Measurements from ENCODE around the gene JAKMIP2. TPM values are rescaled to one million over a fixed set of nuclear protein-coding genes. Genes with fewer than 3 reads are reported as not detected.
"Not testable (repeated sequence)": the region's sequence is repeated elsewhere in the genome, so short reads cannot be mapped to it uniquely, and the experiment has no call there.

JAKMIP2 gene
- total RNA-seq, 2 donors from 2014 or later, result 0.10 to 0.42 TPM

DNA sequence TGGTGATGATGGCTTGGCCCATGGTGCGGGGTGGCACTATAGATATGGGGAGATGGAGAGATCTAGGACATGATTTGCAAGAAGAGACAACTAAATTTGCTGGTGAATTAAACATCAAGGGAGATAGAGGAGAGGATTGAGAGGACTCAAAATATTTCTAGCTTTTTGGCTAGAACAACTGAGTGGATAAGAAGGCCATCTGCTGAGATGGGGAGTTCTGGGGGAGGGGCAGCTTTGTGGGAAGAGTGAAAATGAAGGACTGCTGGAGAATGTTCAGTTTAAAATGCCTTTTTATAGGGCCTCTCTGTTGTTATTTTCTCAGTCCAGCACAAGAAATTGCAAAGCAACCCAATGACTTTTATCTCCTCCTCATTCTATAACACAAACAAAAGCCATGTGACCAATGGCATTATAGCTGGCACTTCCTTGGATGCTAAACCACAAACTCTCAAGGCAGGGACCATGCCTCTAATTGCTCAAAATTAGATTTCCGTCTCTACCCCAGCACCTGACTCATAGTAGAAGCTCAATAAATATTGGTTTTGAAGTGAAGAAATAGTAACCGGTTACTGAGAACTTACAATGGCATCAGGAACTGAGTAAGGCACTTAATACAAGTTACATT, 29.8 kb downstream of the JAKMIP2 start:
- intact Hi-C loops (cut with DNase I), result no loop called here
- no peak for DNase-seq (ENCODE audit: low spot score)

DNA sequence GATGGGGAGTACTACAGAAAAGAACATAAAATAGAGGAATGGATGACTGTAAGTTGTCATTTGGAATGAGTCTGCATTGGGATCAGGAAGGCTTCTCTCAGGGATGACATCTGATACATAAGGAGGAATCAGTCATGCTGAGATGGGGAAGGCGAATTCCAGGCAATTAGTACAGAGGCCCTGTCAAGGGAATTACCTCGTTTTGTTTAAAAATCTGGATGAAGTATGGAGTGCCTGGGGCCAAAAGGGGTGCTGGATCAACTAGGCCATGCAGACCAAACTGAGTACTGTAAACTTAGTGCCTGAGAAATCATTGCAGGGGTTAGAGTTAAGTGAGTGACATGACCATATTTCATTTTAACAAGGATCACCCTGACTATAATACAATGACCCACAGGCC, 30.5 kb downstream of the JAKMIP2 start:
- intact Hi-C loops (cut with DNase I), result no loop called here
- no peak for DNase-seq (ENCODE audit: low spot score)

DNA sequence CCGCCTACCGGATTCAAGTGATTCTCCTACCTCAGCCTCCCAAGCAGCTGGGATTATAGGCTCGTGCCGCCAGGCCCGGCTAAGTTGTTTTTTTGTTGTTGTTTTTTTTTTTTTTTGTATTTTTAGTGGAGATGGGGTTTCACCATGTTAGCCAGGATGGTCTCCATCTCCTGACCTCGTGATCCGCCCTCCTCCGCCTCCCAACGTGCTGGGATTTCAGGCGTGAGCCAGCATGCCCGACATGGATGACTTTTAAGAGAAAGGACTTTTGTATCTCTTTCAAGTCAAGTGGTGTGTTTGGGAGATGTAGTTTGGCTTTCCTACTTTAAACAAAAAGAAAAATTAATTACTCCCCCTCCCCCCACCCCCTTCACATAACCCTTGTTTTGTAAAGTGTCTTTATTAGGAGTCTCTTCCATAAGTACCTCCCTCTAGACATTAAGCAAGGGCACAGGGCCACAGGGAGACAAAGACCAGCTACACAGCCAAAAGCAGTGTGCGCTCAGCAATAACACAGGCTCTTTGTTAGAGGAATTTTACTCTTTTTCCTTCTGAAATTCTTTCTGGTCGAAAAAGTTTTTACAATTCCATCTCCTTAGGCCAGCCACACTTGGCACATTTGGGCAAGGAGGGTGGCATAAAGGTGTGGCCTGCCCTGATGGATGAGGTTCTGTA, 31.2 kb downstream of the JAKMIP2 start:
- intact Hi-C loops (cut with DNase I), result no loop called here

DNA sequence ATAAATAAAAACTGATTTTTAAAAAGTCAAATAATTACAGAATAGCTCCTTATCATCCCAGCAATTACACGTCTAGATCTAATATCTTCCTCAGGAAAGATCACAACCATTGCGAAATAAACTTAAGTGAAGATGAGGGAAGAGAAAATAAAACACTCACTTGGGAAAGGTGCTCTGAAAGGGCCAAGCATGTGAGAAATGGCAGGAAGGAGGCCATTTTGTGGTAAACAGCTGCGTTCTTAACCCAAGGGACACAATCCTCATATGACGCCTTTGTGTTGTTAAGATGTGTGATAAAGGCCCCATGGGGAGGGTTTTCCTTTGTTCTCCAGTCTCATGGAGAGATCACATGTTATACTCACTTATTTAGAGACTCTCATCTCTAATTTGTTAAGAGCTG, 32.5 kb downstream of the JAKMIP2 start:
- no peak for DNase-seq (ENCODE audit: low spot score)
- intact Hi-C loops (cut with DNase I), result no loop called here

More for the DNA sequence above, 31.2 kb downstream of the JAKMIP2 start:
- no peak for DNase-seq (ENCODE audit: low spot score)

DNA sequence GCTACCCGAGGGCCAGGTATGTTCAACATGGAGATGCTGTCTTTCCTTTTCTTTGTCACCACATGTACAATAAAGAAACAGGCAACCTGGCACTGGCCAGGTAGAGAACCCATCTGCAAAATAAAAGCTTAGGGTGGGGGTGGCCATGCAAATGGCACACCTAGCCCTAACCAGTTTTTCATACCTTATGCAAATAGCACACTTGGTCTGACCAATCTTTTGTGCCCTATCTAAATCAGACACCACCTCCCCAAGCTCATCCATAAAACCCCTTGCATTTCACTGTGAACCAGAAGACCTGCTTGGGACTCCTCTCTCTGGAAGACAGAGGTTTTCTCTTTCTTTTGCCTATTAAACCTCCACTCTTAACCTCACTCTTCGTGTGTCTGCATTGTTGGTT, 33.9 kb downstream of the JAKMIP2 start:
- intact Hi-C loops (cut with DNase I), result no loop called here
- no peak for DNase-seq (ENCODE audit: low spot score)

DNA sequence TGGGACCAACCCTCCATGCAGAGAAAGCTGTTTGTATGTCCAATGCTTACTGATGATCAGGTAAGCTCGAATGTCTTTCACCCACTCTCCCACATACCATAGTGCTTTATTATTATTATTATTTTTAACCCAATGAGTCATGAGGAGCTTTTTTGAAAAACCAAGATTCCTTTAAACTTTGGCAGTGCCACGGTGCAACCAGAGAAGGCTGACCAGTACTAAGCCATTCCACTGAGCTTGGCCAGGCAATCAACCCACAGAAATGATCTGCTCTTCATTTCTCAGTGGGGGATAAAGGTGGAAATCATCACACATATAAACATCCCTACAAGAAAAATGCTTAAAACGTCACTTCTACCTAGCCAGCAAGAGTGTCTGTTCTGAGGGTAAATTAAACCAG, 35.5 kb downstream of the JAKMIP2 start:
- DNase-seq (ENCODE audit: low spot score), result no peak
- intact Hi-C loops (cut with DNase I), result no loop called here

DNA sequence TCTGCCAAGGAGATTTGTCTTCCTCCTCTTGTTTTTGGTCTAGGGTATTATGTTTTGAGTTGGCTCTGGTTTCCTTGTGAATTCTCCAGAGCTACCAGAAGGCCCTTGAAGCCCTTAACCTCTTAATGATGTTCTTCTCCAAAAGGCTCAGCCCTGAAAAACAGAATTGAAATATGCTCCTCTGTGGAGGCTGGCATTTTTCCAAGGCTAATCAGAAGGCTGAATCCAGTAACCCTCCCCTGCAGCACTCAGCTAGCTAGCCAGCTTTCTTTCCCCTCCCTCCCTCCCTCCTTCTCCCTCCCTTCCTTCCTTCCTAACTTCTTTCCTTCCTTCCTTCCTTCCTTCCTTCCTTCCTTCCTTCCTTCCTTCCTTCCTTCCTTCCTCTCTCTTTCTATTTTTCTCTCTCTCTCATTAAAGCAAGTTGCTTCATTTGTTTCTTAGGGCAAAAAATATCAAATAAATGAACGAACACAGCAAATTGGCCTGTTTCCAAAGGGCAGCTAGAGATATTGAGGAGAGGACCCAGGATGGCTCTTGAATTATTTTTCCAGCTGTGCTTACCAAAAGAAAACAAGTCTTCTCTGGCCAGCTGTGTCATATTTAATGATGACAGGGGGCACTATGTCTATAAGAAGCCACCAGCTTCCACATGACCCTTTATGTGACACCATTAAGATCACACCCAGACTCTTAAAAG, 38.7 kb downstream of the JAKMIP2 start:
- DNase-seq (ENCODE audit: low spot score), result no peak

DNA sequence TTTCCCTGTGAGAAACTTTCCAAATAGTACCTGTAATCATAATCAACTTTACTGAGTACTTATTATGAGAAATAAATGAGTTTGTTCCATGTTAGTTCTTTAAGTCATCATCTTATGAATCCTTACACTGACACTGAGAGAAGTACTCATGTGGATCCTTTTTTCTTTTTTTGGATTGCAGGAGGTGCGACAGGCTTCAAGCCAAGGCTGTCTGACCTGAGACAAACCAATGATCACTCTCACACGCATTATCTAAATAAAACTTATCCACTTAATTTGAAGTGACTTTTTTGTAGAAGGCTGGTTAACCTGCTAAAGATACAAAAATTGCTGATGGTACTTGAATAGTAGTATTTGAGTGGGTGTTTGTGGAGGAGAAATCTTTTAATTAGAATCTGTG, 39.5 kb downstream of the JAKMIP2 start:
- no peak for DNase-seq (ENCODE audit: low spot score)
- intact Hi-C loops (cut with DNase I), result no loop called here

More for the DNA sequence above, 38.7 kb downstream of the JAKMIP2 start:
- intact Hi-C loops (cut with DNase I), result no loop called here

DNA sequence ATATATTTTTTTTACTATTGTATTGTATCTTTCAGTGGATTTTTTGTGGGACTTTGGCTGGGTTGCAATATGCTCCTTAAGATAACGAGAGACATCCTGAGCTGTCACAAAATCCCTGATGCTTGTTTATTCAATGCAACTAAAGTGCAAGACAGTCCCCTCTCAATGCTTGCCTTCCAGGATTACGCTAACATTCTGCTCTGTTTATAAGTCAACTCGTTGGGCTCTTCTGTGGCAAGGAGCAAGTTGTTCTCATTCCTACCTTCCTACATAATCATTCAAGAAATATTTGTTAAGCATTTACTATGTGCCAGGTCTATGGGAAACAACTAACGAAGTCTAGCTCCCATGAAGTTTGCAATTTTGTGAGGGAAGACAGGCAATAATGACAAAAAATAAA, 40.4 kb downstream of the JAKMIP2 start:
- intact Hi-C loops (cut with DNase I), result no loop called here
- no peak for DNase-seq (ENCODE audit: low spot score)

DNA sequence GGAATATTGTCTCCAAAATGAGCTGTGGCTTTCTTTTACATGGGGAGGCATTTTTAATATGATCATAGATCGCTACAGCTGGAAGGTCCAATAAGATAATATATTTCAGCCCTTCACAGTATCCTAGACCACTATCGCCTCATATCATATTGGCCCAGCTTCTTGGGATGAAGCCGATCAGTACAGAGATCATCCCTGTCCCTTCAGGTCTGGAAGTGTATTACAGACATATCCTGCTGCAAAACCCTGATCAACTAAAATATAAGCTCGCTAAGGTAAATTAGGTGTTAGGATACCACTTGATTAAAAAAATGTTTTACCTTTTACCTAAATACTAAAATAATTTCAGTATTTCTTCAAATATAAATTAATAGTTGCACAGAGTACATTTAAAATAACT, 41.7 kb downstream of the JAKMIP2 start:
- intact Hi-C loops (cut with DNase I), result no loop called here
- no peak for DNase-seq (ENCODE audit: low spot score)

DNA sequence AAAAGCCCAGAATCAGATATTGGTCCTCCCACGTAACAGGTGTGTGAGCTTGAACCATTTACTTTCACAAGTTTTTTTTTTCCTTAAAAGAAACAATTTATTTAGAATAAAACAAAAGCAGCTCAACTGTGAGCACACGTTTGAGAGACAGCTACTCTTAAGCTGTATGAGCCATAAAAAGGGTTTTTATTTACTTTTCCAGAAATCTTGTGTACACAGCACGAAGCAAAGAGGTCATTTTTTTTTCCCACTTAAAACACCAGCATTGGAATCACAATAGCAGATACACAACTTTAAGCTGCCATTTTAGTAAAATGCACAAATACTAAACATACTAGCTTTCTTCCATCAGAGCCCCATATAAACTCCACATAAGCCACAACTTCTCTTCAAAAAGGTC, 44.6 kb downstream of the JAKMIP2 start:
- intact Hi-C loops (cut with DNase I), result no loop called here
- no peak for DNase-seq (ENCODE audit: low spot score)

DNA sequence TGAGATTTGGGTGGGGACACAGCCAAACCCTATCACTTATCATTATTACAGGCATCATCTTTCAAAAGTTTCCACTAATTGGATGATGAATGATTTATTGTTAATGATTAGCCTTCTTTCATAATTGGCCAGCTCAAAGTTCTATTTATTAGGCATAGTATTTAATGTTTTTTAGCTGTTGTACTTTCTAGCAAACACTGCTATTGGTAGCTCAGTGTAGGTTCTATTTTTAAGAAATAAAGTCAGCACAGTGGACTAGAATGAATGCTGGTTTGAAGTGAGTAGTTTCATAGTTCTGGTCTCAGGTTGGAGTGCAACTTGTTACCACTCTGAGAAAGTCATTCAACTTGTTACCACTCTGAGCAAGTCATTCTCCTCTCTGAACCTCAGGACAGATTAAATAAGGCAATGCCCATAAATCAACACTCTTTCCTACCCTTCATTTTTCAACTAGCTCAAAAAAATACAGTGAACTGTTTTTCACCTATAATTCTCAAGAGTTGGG, 46.9 kb downstream of the JAKMIP2 start:
- intact Hi-C loops (cut with DNase I), result no loop called here
- no peak for DNase-seq (ENCODE audit: low spot score)

DNA sequence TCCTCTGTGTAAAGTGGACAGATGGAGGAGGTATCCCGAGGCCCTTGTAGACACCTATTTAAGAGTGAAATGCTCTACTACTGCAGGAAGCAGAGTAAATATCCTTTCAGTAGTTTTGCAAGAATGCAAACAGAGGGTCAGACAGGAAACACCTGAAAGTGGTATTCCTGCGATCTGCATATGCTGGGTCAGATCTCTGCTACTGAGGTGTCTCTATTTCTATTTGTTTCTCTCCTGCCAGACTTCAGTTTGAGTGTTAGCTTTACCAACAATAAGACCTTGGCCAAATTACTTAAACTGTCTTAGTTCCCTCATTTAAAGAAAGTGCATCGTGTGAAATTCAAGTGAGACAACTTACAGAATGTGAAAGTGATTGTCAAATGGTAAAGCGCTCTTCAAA, 47.6 kb downstream of the JAKMIP2 start:
- intact Hi-C loops (cut with DNase I), result no loop called here
- no peak for DNase-seq (ENCODE audit: low spot score)

DNA sequence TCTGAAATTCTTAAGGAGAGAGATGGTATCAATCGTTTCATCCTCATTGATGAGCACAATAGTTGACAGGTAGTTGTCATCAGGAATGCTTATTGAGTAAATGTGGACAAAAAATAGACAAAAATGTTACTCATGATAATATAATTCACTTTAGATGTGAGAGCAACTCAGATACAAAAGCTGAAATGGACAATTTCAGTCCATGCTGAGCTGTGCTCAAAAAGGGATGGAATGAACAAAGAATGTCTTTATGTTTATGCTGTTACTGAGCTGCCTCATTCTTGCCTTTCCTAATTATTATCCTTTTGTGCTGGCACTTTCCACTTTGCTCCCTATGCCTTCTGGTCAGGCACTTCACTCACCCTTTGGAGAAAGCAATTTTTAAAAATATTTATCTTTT, 49.5 kb downstream of the JAKMIP2 start:
- intact Hi-C loops (cut with DNase I), result no loop called here
- DNase-seq (ENCODE audit: low spot score), result no peak

DNA sequence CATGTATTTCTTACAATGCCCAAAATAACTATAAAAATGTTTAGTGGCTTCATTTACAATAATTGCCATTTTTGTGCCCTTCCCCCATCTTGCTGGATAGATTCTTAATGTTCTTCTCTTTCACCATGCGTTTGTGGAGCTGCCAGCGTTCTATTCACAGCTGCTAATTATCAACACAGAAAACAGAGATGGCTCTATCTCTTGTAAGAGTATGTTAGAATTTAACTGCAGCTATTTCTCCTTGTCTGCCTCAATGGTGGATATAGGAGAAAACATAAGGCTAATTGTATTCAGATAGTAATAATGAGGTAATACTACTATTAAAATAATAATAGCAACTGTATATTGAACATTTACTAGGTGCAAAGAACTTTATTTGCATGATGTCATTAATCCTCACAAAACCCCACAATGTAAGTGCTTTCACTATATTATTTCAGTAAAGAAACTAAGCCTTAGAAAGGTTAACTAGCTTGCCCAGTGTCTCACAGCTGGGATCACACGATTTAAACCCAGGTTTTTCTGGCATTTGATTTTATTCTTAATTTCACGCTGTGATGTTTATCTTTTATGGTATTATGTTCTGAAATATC, 50.1 kb downstream of the JAKMIP2 start:
- intact Hi-C loops (cut with DNase I), result no loop called here
- no peak for DNase-seq (ENCODE audit: low spot score)

DNA sequence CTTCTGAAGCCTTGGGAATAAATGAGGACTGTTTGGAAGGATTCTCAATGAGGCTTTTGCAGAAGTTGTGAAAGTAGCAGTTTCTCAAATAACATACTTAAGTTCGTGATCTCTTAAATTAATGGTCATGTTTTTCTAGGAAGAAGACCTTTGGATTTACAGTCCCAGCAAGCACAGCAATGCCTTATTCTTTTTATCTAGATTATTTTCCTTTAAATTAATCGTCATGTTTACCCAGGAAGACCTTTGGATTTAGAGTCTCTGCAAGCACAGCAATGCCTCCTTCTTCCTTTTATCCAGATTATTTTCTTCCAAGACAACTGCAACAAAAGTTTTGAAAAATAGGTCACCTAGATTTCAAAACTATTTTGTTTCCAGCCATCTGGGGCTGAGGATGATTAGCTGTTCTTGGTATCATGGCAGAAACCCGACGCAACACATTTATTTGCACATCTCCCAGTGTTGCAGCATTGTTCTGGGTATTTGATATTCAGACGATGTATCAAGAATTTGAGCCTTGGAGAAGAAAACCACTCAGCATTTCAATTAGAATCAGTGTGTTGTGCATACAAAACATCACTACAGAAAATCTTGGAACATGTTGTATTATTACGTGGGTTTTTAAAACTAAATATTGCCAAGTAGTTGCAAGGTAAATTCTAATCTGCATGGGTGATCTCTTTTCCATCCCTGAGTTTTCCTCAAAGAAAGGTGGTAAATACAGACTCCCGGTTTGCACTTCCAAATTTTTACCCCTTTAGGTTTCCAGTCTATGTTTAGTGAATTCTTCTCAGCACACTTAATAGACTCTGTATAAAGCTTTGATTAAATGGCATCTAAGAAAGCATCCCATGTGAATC, 50.9 kb downstream of the JAKMIP2 start:
- intact Hi-C loops (cut with DNase I), result no loop called here

DNA sequence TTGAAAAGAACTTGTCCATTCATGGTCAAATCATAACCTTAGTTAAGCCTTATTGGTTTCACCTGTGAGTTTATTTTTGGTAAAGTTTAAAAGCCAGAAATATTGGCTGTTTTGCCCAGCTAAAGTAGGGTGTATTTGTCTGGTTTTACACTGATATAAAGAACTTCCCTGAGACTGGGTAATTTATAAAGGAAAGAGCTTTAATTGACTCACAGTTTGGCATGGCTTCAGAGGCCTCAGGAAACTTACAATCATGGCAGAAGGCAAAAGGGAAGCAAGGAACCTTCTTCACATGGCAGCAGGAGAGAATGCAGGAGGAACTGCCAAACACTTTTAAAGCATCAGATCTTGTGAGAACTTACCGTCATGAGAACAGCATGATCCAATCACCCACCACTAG, 55.3 kb downstream of the JAKMIP2 start:
- intact Hi-C loops (cut with DNase I), result no loop called here
- no peak for DNase-seq (ENCODE audit: low spot score)

More for the DNA sequence above, 50.9 kb downstream of the JAKMIP2 start:
- no peak for DNase-seq (ENCODE audit: low spot score)

DNA sequence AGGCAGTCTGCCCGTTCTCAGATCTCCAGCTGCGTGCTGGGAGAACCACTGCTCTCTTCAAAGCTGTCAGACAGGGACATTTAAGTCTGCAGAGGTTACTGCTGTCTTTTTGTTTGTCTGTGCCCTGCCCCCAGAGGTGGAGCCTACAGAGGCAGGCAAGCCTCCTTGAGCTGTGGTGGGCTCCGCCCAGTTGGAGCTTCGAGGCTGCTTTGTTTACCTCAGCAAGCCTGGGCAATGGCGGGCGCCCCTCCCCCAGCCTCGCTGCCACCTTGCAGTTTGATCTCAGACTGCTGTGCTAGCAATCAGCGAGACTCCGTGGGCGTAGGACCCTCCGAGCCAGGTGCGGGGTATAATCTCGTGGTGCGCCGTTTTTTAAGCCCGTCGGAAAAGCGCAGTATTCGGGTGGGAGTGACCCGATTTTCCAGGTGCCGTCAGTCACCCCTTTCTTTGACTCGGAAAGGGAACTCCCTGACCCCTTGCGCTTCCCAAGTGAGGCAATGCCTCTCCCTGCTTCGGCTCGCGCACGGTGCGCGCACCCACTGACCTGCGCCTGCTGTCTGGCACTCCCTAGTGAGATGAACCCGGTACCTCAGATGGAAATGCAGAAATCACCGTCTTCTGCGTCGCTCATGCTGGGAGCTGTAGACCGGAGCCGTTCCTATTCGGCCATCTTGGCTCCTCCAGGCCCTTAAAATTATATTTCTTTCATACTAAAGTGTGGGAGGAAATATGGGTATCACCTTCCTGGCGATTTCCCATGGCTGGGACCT, 61.2 kb downstream of the JAKMIP2 start:
- DNase-seq (ENCODE audit: low spot score); intact Hi-C loops (cut with DNase I): not testable (repeated sequence)

All from posterior vena cava (tissue), 2 donors.